ENCODE data around the gene TRIM39.
"Not testable (repeated sequence)": the region's sequence is repeated elsewhere in the genome, so short reads cannot be mapped to it uniquely, and the experiment has no call there.

The TRIM39 gene

DNA sequence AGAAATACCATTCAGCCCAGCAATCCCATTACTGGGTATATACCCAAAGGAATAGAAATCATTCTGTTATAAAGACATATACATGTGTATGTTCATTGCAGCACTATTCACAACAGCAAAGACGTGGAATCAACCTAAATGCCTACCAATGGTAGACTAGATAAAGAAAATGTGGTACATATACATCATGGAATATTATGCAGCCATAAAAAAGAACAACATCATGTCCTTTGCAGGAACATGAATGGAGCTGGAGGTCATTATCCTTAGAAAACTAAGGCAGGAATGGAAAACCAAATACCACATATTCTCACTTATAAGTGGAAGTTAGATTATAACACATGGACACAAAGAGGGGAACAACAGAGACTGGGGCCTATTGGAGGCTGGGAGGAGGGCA is 42.6 kb downstream of the TRIM39 start:
- DNase-seq: not testable (repeated sequence)

GRCh38 chr6:30378290-30378937 is 51.7 kb downstream of the TRIM39 start:
- DNase-seq: no peak

GRCh38 chr6:30380464-30380863 is 53.7 kb downstream of the TRIM39 start:
- no peak for DNase-seq

DNA sequence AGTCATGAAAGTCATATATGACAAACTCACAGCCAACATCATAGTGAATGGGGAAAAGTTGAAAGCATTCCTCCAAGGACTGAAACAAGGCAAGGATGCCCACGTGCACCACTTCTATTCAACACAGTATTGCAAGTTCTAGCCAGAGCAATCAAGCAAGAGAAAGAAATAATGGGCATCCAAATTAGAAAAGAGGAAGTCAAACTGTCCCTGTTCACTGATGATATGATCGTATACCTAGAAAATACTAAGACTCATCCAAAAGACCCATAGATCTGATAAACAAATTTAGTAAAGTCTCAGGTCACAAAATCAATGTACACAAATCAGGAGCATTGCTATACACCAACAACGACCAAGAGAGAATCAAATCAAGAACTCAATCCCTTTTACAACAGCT is 59.4 kb downstream of the TRIM39 start:
- no peak for DNase-seq

GRCh38 chr6:30391240-30391639 is 64.5 kb downstream of the TRIM39 start:
- no peak for DNase-seq
